ENCODE data around the gene KCNIP4.
A peak's percentile ranks its signal among the peaks of the same experiment; 100 is the strongest.

KCNIP4 gene

GRCh38 chr4:21061902-21062301 is 886.7 kb downstream of the KCNIP4 start:
- DNase-seq (ENCODE audit: low spot score), result no peak

- no peak for DNase-seq (ENCODE audit: low spot score)
Measured at GRCh38 chr4:21046141-21046540, 902.4 kb downstream of the KCNIP4 start.

- no peak for DNase-seq (ENCODE audit: low spot score)
Measured at GRCh38 chr4:21045119-21045518, 903.5 kb downstream of the KCNIP4 start.

- no peak for DNase-seq (ENCODE audit: low spot score)
Measured at GRCh38 chr4:21041708-21042107, 906.9 kb downstream of the KCNIP4 start.

- DNase-seq (ENCODE audit: low spot score), result no peak
Measured at GRCh38 chr4:21034728-21035127, 913.8 kb downstream of the KCNIP4 start.

- DNase-seq (ENCODE audit: low spot score), result no peak
Measured at GRCh38 chr4:21032089-21032645, 916.4 kb downstream of the KCNIP4 start.

- no peak for DNase-seq (ENCODE audit: low spot score)
Measured at GRCh38 chr4:21018817-21019216, 929.8 kb downstream of the KCNIP4 start.

GRCh38 chr4:21013501-21013900 is 935.1 kb downstream of the KCNIP4 start:
- no peak for DNase-seq (ENCODE audit: low spot score)

GRCh38 chr4:21012851-21013331 is 935.7 kb downstream of the KCNIP4 start:
- no peak for DNase-seq (ENCODE audit: low spot score)

GRCh38 chr4:21011106-21011505 is 937.5 kb downstream of the KCNIP4 start:
- DNase-seq (ENCODE audit: low spot score), result no peak

- no peak for DNase-seq (ENCODE audit: low spot score)
Measured at GRCh38 chr4:21009956-21010355, 938.6 kb downstream of the KCNIP4 start.

- DNase-seq (ENCODE audit: low spot score), result no peak
Measured at GRCh38 chr4:21005647-21006046, 942.9 kb downstream of the KCNIP4 start.

- DNase-seq (ENCODE audit: low spot score), result no peak
Measured at GRCh38 chr4:21002976-21003375, 945.6 kb downstream of the KCNIP4 start.

- peak; percentile 11 for DNase-seq (ENCODE audit: low spot score)
Measured at GRCh38 chr4:21002286-21002685, 946.3 kb downstream of the KCNIP4 start.

- DNase-seq (ENCODE audit: low spot score), result no peak
Measured at GRCh38 chr4:21001490-21001889, 947.1 kb downstream of the KCNIP4 start.

GRCh38 chr4:20997886-20998285 is 950.7 kb downstream of the KCNIP4 start:
- DNase-seq (ENCODE audit: low spot score), result no peak

- DNase-seq (ENCODE audit: low spot score), result no peak
Measured at GRCh38 chr4:20995610-20996009, 953.0 kb downstream of the KCNIP4 start.

- DNase-seq (ENCODE audit: low spot score), result no peak
Measured at GRCh38 chr4:20995015-20995414, 953.6 kb downstream of the KCNIP4 start.

- no peak for DNase-seq (ENCODE audit: low spot score)
Measured at GRCh38 chr4:20992002-20992401, 956.6 kb downstream of the KCNIP4 start.

GRCh38 chr4:20987191-20987590 is 961.4 kb downstream of the KCNIP4 start:
- no peak for DNase-seq (ENCODE audit: low spot score)

GRCh38 chr4:20984576-20984836 is 964.1 kb downstream of the KCNIP4 start:
- no peak for DNase-seq (ENCODE audit: low spot score)

GRCh38 chr4:20983763-20984575 is 964.6 kb downstream of the KCNIP4 start:
- DNase-seq (ENCODE audit: low spot score), result peak; percentile 17

GRCh38 chr4:20982544-20982943 is 966.0 kb downstream of the KCNIP4 start:
- no peak for DNase-seq (ENCODE audit: low spot score)

- no peak for DNase-seq (ENCODE audit: low spot score)
Measured at GRCh38 chr4:20960291-20960690, 988.3 kb downstream of the KCNIP4 start.

All from Ammon's horn (tissue), 1 donor.